Gastrocnemius medialis (tissue), 4 donors: ENCODE data around the gene CCDC70. TPM values are rescaled to one million over a fixed set of nuclear protein-coding genes. Genes with fewer than 3 reads are reported as not detected.
A peak's percentile ranks its signal among the peaks of the same experiment; 100 is the strongest.

Experiments used
- ATAC-seq, 2 donors: fragments of 150-250 bp; one replicate each; pipeline ENCODE4 v1.9.1; 2016
- DNase-seq, 2 donors: peaks; one replicate each; pipeline ENCODE4 v3.0.0-alpha.2; 2019
- H3K27ac ChIP-seq, 4 donors: fragments of 200-600 bp; sonication (generic); 1 replicate in 1 of 4; 2 replicates in 3 of 4; pipeline ENCODE4 v1.5.1; 2016 to 2018; ENCODE audit warnings: mild to moderate bottlenecking in 2 of 4, moderate library complexity in 1 of 4
- H3K27me3 ChIP-seq, 3 donors: fragments of 200-600 bp; sonication (generic) in 2 of 3; 1 replicate in 1 of 3; 2 replicates in 2 of 3; pipeline versions ENCODE4 v1.5.1 to v1.6.0; 2016 to 2019; ENCODE audit warnings: mild to moderate bottlenecking in 1 of 3, moderate library complexity in 1 of 3
- H3K36me3 ChIP-seq, 2 donors: fragments of 200-600 bp; sonication (generic) in 1 of 2; one replicate each; pipeline ENCODE4 v1.5.1; 2017 to 2018
- H3K4me1 ChIP-seq, 2 donors: fragments of 200-600 bp; sonication (generic) in 1 of 2; one replicate each; pipeline ENCODE4 v1.5.1; 2016 to 2017; ENCODE audit warnings: mild to moderate bottlenecking in 2 of 2
- H3K4me3 ChIP-seq, 4 donors: fragments of 200-600 bp; sonication (generic) in 3 of 4; 1 replicate in 1 of 4; 2 replicates in 3 of 4; pipeline ENCODE4 v1.5.1; 2016 to 2019; ENCODE audit warnings: mild to moderate bottlenecking in 2 of 4
- H3K9me3 ChIP-seq, 3 donors: fragments of 200-600 bp; sonication (generic) in 2 of 3; 1 replicate in 1 of 3; 2 replicates in 2 of 3; pipeline ENCODE4 v1.5.1; 2016 to 2019
- POLR2A ChIP-seq, 2 donors: fragments of 450-650 bp; IDR thresholded peaks; one replicate each; pipeline ENCODE4 v1.6.1; 2017; ENCODE audit warnings: antibody characterized with exemption in 2 of 2, mild to moderate bottlenecking in 2 of 2, moderate library complexity in 2 of 2
- in situ Hi-C, 4 donors: fragments of 200-750 bp; cut with MboI; loops; one replicate each; pipeline versions ENCODE4 v1.15.0 to v1.8.0; 2017; ENCODE audit warnings: low sequenced_read_pairs in 4 of 4
- intact Hi-C: fragments of 100-400 bp; cut with DNase I; formaldehyde crosslinking; loops from one replicate; pipeline ENCODE4 v1.15.1; 2023; ENCODE audit warnings: low total_unique reads
- total RNA-seq, 4 donors: library from RNA; depleted of rRNA; stranded (reverse); fragments of >200 nt; gene quantifications; one replicate each; pipeline versions ENCODE4 v1.1.0 to v1.2.3, GENCODE V29; 2016
- TF ChIP-seq, protein P1 (sequence below), 5 experiments: fragments of 450-650 bp in 3 of 5; fragments of 200-600 bp in 2 of 5; sonication (generic) in 2 of 5; IDR thresholded peaks in 4 of 5; conservative IDR thresholded peaks in 1 of 5; 1 replicate in 4 of 5; 2 replicates in 1 of 5; pipeline ENCODE4 v1.5.1; 2016 to 2019; ENCODE audit warnings: antibody characterized with exemption in 5 of 5, mild to moderate bottlenecking in 3 of 5, moderate library complexity in 3 of 5

CCDC70 gene
- total RNA-seq: not detected

DNA sequence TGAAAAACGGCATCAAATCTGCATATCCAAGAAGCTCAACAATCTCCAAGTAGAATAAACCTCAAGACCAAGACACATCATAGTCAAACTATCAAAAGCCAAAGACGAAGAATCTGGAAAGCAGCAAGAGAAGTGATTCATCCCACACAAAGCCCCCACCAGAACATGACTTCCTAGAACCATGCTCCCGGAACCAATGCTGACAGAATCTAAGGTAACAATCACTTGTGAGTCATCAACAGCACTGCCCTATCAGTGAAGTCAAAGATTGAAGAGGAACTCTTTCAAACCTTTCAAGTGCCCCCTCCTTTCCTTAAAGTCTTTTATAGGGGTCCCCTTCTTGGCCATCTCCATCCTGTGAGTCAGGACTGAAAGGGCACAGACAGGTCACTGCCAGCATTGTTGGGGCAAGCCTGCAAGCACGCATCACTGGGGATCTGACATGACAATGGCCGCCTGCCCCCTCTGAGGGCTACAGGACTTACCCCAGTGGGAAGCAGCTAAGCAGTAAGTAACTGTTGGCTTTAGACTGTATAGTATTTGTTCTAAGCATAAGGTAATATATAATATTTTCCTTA lies at the start of gene CCDC70:
Gene CCDC70, plus strand, starts transcription at position 247 of the 578 bp plus-strand sequence. CDS start 3,443 bp downstream, outside the sequence.
- TF ChIP-seq, protein P1, sequence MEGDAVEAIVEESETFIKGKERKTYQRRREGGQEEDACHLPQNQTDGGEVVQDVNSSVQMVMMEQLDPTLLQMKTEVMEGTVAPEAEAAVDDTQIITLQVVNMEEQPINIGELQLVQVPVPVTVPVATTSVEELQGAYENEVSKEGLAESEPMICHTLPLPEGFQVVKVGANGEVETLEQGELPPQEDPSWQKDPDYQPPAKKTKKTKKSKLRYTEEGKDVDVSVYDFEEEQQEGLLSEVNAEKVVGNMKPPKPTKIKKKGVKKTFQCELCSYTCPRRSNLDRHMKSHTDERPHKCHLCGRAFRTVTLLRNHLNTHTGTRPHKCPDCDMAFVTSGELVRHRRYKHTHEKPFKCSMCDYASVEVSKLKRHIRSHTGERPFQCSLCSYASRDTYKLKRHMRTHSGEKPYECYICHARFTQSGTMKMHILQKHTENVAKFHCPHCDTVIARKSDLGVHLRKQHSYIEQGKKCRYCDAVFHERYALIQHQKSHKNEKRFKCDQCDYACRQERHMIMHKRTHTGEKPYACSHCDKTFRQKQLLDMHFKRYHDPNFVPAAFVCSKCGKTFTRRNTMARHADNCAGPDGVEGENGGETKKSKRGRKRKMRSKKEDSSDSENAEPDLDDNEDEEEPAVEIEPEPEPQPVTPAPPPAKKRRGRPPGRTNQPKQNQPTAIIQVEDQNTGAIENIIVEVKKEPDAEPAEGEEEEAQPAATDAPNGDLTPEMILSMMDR (IDR thresholded peaks at IDR 0.05 in 4 of 5, conservative IDR thresholded peaks at IDR 0.05 in 1 of 5): no peak
- TF ChIP-seq POLR2A (IDR thresholded peaks at IDR 0.05): no peak
- no peaks in the 10 kb centered on the region for H3K9me3 ChIP-seq
- no peak within 1 kb of the TSS for H3K27ac ChIP-seq
- in situ Hi-C loops (no loop called here), intact Hi-C loops (no loop called here)
- H3K4me1 ChIP-seq: no peaks in the 10 kb centered on the region
- no peak for ATAC-seq
- DNase-seq: no peak
- no peak within 1 kb of the TSS for H3K4me3 ChIP-seq
- no peaks in the 10 kb centered on the region for H3K27me3 ChIP-seq
- H3K36me3 ChIP-seq: no peaks in the 10 kb centered on the region

DNA sequence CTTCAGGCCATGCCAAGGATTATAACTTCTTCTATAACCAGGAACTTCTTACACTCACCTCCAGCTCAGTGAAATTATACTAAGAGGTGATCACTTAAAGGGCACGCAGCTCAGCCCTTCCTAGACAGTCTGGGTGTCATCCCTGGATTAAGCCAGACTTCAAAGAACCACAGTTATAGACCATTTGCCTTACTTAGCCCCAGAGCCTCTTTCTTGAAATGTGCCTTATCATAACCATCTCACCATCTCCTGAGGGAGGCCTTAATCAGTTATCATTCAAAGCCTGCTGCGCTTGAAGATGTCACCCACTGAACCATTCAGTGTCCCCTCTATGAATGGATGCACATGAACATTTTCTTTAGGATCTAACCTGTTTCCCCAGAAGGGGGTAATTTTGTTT lies 47.7 kb upstream of the CCDC70 start:
- Histone ChIP-seq H3K27ac (no peak overlapping the region), H3K4me1 (peaks cover 9 to 16% of the 10 kb centered on the region in 2 donors), H3K27me3 (no peaks in the 10 kb centered on the region), H3K4me3 (no peak overlapping the region), H3K36me3 (no peaks in the 10 kb centered on the region), H3K9me3 (no peaks in the 10 kb centered on the region)
- TF ChIP-seq, protein P1 (IDR thresholded peaks at IDR 0.05 in 4 of 5, conservative IDR thresholded peaks at IDR 0.05 in 1 of 5): no peak
- no peak for TF ChIP-seq POLR2A (IDR thresholded peaks at IDR 0.05)
- in situ Hi-C loops: loop anchor here (10.0 to 25.0 kb wide), 8 partner anchors 198 to 641 kb away; partner anchors contain the start of genes NEK5 (in 2 of the 4), ALG11 (in 1 of the 4), ATP7B (in 1 of the 4) and CKAP2 (in 1 of the 4)
- DNase-seq: no peak
- no peak for ATAC-seq
- intact Hi-C loops: loop anchor here (2.0 to 5.0 kb wide), 2 partner anchors 198 to 313 kb away; partner anchors contain the start of genes ALG11 and ATP7B

DNA sequence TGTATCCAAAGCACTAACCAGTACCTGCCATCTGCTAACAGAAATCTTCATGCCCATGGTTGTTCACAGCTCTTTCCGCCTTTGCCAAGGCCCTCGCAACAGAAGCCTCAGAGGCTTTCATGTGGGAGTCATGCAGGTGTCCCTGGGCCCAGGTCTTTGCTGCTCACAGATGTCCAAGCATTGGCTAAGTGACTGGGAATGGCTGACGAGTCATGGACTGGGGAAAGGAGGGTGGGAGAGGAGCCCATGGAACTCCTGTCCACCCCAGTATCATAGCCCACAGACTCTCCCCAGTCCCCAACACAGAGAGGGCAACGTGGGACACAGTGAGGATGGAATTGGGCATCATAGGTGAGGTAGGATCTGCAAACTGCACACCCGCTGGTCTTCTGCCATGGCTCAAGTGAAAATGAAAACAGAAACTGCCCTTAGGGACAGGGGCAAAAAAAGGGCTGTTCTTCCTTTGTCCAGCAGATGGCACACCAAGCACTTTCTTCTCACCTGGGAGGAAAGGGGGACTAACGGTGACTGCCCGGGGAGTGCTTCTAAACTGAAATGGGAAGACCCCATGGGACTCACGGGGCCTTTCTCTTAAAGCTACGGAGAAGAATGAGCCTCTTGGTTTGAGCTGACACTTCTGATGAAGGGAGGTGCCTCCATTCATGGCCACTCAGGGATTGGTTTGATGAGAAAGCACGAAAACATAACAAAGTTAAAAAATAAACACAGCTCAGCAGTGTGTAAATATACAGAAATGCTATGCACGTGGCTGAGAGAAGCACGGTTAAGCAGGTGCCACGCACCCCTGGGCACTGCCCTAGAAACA lies 46.7 kb upstream of the CCDC70 start:
- in situ Hi-C loops: loop anchor here (10.0 to 25.0 kb wide), 8 partner anchors 197 to 640 kb away; partner anchors contain the start of genes NEK5 (in 2 of the 4), ALG11 (in 1 of the 4), ATP7B (in 1 of the 4) and CKAP2 (in 1 of the 4)
- peak; percentile 46 to 79 for ATAC-seq
- peak overlapping the region in 2 of 4 donors; percentile 13 to 33 for H3K4me3 ChIP-seq

DNA sequence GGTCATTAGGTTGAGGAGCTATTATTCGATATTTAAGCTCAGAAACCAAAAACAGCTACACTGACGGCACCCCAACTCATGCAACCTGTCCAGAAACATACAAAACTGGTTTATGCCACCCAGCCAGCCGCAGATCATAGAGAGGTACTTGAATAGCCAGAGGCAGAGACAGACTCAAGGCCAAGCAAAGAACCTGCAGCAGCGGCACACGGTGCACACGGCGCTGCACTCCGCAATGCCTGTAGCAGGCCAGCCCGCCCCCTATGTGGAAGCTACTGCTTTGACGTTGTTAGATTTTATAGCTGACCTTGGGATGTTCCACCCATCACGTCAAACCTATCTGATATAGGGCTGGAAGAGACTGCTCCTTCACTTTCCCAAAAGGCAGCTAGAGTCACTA lies 45.9 kb upstream of the CCDC70 start:
- DNase-seq (no peak), ATAC-seq (no peak)
- Histone ChIP-seq H3K4me3 (no peak overlapping the region), H3K27ac (no peak overlapping the region), H3K4me1 (peaks cover 16 to 21% of the 10 kb centered on the region in 2 donors), H3K27me3 (no peaks in the 10 kb centered on the region), H3K9me3 (no peaks in the 10 kb centered on the region), H3K36me3 (no peaks in the 10 kb centered on the region)
- in situ Hi-C loops (loop anchor here (10.0 to 25.0 kb wide), 8 partner anchors 196 to 639 kb away; partner anchors contain the start of genes NEK5 (in 2 of the 4), ALG11 (in 1 of the 4), ATP7B (in 1 of the 4) and CKAP2 (in 1 of the 4)), intact Hi-C loops (loop anchor here (1.0 to 2.0 kb wide), 2 partner anchors 16 to 311 kb away; no protein-coding TSS in a partner anchor)
- TF ChIP-seq, protein P1 (IDR thresholded peaks at IDR 0.05 in 4 of 5, conservative IDR thresholded peaks at IDR 0.05 in 1 of 5): no peak
- no peak for TF ChIP-seq POLR2A (IDR thresholded peaks at IDR 0.05)

More for the DNA sequence above, 46.7 kb upstream of the CCDC70 start:
- peak in 1 of 2 donors; percentile 51 for DNase-seq
- TF ChIP-seq, protein P1 (IDR thresholded peaks at IDR 0.05 in 4 of 5, conservative IDR thresholded peaks at IDR 0.05 in 1 of 5): peak; percentile 58 to 85 (median 78)
- no peak for TF ChIP-seq POLR2A (IDR thresholded peaks at IDR 0.05)
- Histone ChIP-seq H3K27me3 (no peaks in the 10 kb centered on the region), H3K4me1 (peaks cover 16 to 21% of the 10 kb centered on the region in 2 donors), H3K36me3 (no peaks in the 10 kb centered on the region), H3K9me3 (no peaks in the 10 kb centered on the region), H3K27ac (no peak overlapping the region)
- intact Hi-C loops: loop anchor here (1.0 to 5.0 kb wide), 3 partner anchors 17 to 312 kb away; partner anchors contain the start of genes ALG11 and ATP7B
